Testis (tissue), 3 donors: ENCODE data around the gene XAB2. TPM values are rescaled to one million over a fixed set of nuclear protein-coding genes. Genes with fewer than 3 reads are reported as not detected.

Experiments
- DNase-seq: peaks from one replicate; pipeline ENCODE4 v3.0.0-alpha.2; 2019
- H3K27ac ChIP-seq, 2 donors: fragments of 200-600 bp; sonication (generic); one replicate each; pipeline ENCODE4 v1.5.1; 2019
- H3K27me3 ChIP-seq: fragments of 200-600 bp; sonication (generic); one replicate; pipeline ENCODE4 v1.5.1; 2019
- H3K36me3 ChIP-seq: fragments of 200-600 bp; sonication (generic); one replicate; pipeline ENCODE4 v1.5.1; 2017; ENCODE audit warnings: low read depth; ENCODE audit errors: missing control alignments
- H3K4me1 ChIP-seq: fragments of 200-600 bp; sonication (generic); one replicate; pipeline ENCODE4 v1.5.1; 2019
- H3K4me3 ChIP-seq, 2 donors: fragments of 200-600 bp; sonication (generic); one replicate each; pipeline ENCODE4 v1.5.1; 2017 to 2019
- H3K9me3 ChIP-seq: fragments of 200-600 bp; sonication (generic); one replicate; pipeline ENCODE4 v1.5.1; 2017
- CTCF ChIP-seq, 3 experiments: fragments of 450-650 bp in 2 of 3; fragments of 200-600 bp in 1 of 3; sonication (generic) in 1 of 3; IDR thresholded peaks; one replicate each; pipeline ENCODE4 v1.5.1; 2016 to 2019; ENCODE audit warnings: antibody characterized with exemption in 3 of 3, mild to moderate bottlenecking in 2 of 3, moderate library complexity in 1 of 3
- POLR2A ChIP-seq: fragments of 450-650 bp; IDR thresholded peaks from one replicate; pipeline ENCODE4 v1.6.1; 2017; ENCODE audit warnings: antibody characterized with exemption, mild to moderate bottlenecking, moderate library complexity
- WGBS, 2 donors: methylation state at CpG; one replicate each; pipeline ENCODE4 v1.1.5; 2018; 5-methylcytosine and 5-hydroxymethylcytosine counted together
- intact Hi-C: fragments of 100-400 bp; cut with DNase I; formaldehyde crosslinking; loops from one replicate; pipeline ENCODE4 v1.15.1; 2023; ENCODE audit warnings: low total_unique reads
- polyA plus RNA-seq: library from polyadenylated mRNA; stranded (reverse); fragments of 350-450 nt; fragmentation: Illumina TruSeq; extraction: RNeasy Lipid Tissue Mini Kit (QIAGEN cat#74804); gene quantifications from one replicate; pipeline ENCODE4 v1.2.3, GENCODE V29; 2014; ENCODE audit warnings: low read depth, low replicate concordance; ENCODE audit not compliant: insufficient read depth
- total RNA-seq, 2 donors: library from RNA; depleted of rRNA; stranded (reverse); fragments of >200 nt; gene quantifications; one replicate each; pipeline ENCODE4 v1.2.3, GENCODE V29; 2016

XAB2 gene
- total and polyA plus RNA-seq, 3 donors from 2014 or later, result 90.3 to 128 (median 97.2) TPM

- intact Hi-C loops, result no loop called here
- Histone ChIP-seq H3K27ac (no peak overlapping the region), H3K27me3 (no peaks in the 10 kb centered on the region), H3K9me3 (no peaks in the 10 kb centered on the region), H3K4me1 (no peaks in the 10 kb centered on the region), H3K4me3 (no peak overlapping the region), H3K36me3 (no peaks in the 10 kb centered on the region)
- no peak for DNase-seq
- TF ChIP-seq POLR2A (no peak), CTCF (IDR thresholded peaks at IDR 0.05) (no peak)
- 37% methylated on average over 9 of the region's 9 CpGs for WGBS, 2 donors
These were observed 28.9 kb upstream of the XAB2 start for GRCh38 chr19:7658219-7658686.

- H3K36me3 ChIP-seq, result no peaks in the 10 kb centered on the region
- no peak for TF ChIP-seq POLR2A
- TF ChIP-seq CTCF (IDR thresholded peaks at IDR 0.05), result no peak
- no peak overlapping the region for H3K27ac ChIP-seq
- no peaks in the 10 kb centered on the region for H3K9me3 ChIP-seq
- DNase-seq, result no peak
- WGBS, 2 donors, result 62 to 65% methylated on average over 9 to 14 of the region's 14 CpGs
- H3K4me1 ChIP-seq, result no peaks in the 10 kb centered on the region
- no peaks in the 10 kb centered on the region for H3K27me3 ChIP-seq
- H3K4me3 ChIP-seq, result no peak overlapping the region
- intact Hi-C loops, result no loop called here
These were observed 27.9 kb upstream of the XAB2 start for GRCh38 chr19:7657131-7657751.

- Histone ChIP-seq H3K36me3 (no peaks in the 10 kb centered on the region), H3K4me3 (no peak overlapping the region), H3K9me3 (no peaks in the 10 kb centered on the region), H3K27me3 (no peaks in the 10 kb centered on the region), H3K4me1 (no peaks in the 10 kb centered on the region), H3K27ac (no peak overlapping the region)
- intact Hi-C loops, result no loop called here
- 69 to 79% methylated on average over 8 of the region's 8 CpGs for WGBS, 2 donors
- DNase-seq, result no peak
- TF ChIP-seq CTCF (IDR thresholded peaks at IDR 0.05) (no peak), POLR2A (no peak)
These were observed 26.2 kb upstream of the XAB2 start for GRCh38 chr19:7655581-7655980.

- Histone ChIP-seq H3K4me3 (no peak overlapping the region), H3K36me3 (no peaks in the 10 kb centered on the region), H3K9me3 (no peaks in the 10 kb centered on the region), H3K27me3 (no peaks in the 10 kb centered on the region), H3K4me1 (no peaks in the 10 kb centered on the region), H3K27ac (no peak overlapping the region)
- TF ChIP-seq CTCF (IDR thresholded peaks at IDR 0.05) (no peak), POLR2A (no peak)
- intact Hi-C loops, result no loop called here
- DNase-seq, result no peak
- 58 to 64% methylated on average over 8 of the region's 8 CpGs for WGBS, 2 donors
These were observed 25.1 kb upstream of the XAB2 start for GRCh38 chr19:7654401-7654800.

- Histone ChIP-seq H3K36me3 (no peaks in the 10 kb centered on the region), H3K4me3 (no peak overlapping the region), H3K4me1 (no peaks in the 10 kb centered on the region), H3K9me3 (no peaks in the 10 kb centered on the region), H3K27ac (no peak overlapping the region), H3K27me3 (no peaks in the 10 kb centered on the region)
- peak; percentile 92 to 99 (median 93) for TF ChIP-seq CTCF (IDR thresholded peaks at IDR 0.05)
- TF ChIP-seq POLR2A, result no peak
- peak; percentile 86 for DNase-seq
- WGBS, 2 donors, result 4 to 5% methylated on average over 28 of the region's 28 CpGs
- intact Hi-C loops, result no loop called here
These were observed 22.8 kb upstream of the XAB2 start for GRCh38 chr19:7652061-7652641.
